Mesenchymal stem cell (in vitro differentiated cells and primary cell): ENCODE data around the gene WDR41.
A peak's percentile ranks its signal among the peaks of the same experiment; 100 is the strongest.

Experiments used
- DNase-seq: peaks from one replicate; pipeline ENCODE4 v3.0.0-alpha.2; 2013
- H2AFZ ChIP-seq: one replicate; pipeline ENCODE4 v1.6.1; 2013; ENCODE audit warnings: low read depth, mild to moderate bottlenecking, control low read depth, inconsistent platforms, low read length, moderate library complexity
- H2AK5ac ChIP-seq: 2 replicates; pipeline ENCODE4 v1.6.1; 2013; ENCODE audit warnings: low read length, moderate library complexity, mild to moderate bottlenecking, inconsistent platforms; ENCODE audit not compliant: severe bottlenecking
- H2BK120ac ChIP-seq: one replicate; pipeline ENCODE4 v1.6.1; 2013; ENCODE audit warnings: low read depth, mild to moderate bottlenecking, inconsistent platforms, low read length, moderate library complexity
- H2BK12ac ChIP-seq, 2 experiments: one replicate each; pipeline ENCODE4 v1.6.1; 2013; ENCODE audit warnings: inconsistent platforms in 2 of 2, low read length in 2 of 2, mild to moderate bottlenecking in 2 of 2, moderate library complexity in 2 of 2, control low read depth in 1 of 2
- H2BK15ac ChIP-seq: one replicate; pipeline ENCODE4 v1.6.1; 2013; ENCODE audit warnings: mild to moderate bottlenecking, low read depth, inconsistent platforms; ENCODE audit not compliant: poor library complexity, severe bottlenecking
- H2BK5ac ChIP-seq: 2 replicates; pipeline ENCODE4 v1.6.1; 2013; ENCODE audit warnings: low read depth, mild to moderate bottlenecking, low read length, control low read depth, inconsistent platforms; ENCODE audit not compliant: poor library complexity, severe bottlenecking
- H3K14ac ChIP-seq, 2 experiments: one replicate each; pipeline ENCODE4 v1.6.1; 2013; ENCODE audit warnings: inconsistent platforms in 2 of 2, low read length in 2 of 2, control low read depth in 1 of 2, mild to moderate bottlenecking in 1 of 2, moderate library complexity in 1 of 2
- H3K18ac ChIP-seq, 2 experiments: one replicate each; pipeline ENCODE4 v1.6.1; 2013; ENCODE audit warnings: inconsistent platforms in 2 of 2, low read length in 2 of 2, control low read depth in 1 of 2, low read depth in 1 of 2, mild to moderate bottlenecking in 1 of 2
- H3K23ac ChIP-seq, 2 experiments: one replicate each; pipeline ENCODE4 v1.6.1; 2013; ENCODE audit warnings: inconsistent platforms in 2 of 2, low read length in 2 of 2, mild to moderate bottlenecking in 2 of 2, moderate library complexity in 2 of 2, control low read depth in 1 of 2
- H3K27ac ChIP-seq: 2 replicates; pipeline ENCODE4 v1.5.1; 2013; ENCODE audit warnings: mild to moderate bottlenecking, moderate library complexity, low read length, control low read depth, inconsistent platforms; ENCODE audit not compliant: poor library complexity, severe bottlenecking
- H3K27me3 ChIP-seq, 2 experiments: 2 replicates each; pipeline versions ENCODE4 v1.6.1 to v1.7.0; 2013; ENCODE audit warnings: low read length in 2 of 2, mild to moderate bottlenecking in 2 of 2, moderate library complexity in 2 of 2, control low read depth in 1 of 2, inconsistent platforms in 1 of 2; ENCODE audit not compliant: control insufficient read depth in 1 of 2, insufficient read depth in 1 of 2
- H3K36me3 ChIP-seq, 2 experiments: 2 replicates each; pipeline versions ENCODE4 v1.6.1 to v1.7.0; 2013; ENCODE audit warnings: low read length in 2 of 2, control low read depth in 1 of 2, inconsistent platforms in 1 of 2, low read depth in 1 of 2, mild to moderate bottlenecking in 1 of 2; ENCODE audit not compliant: insufficient read depth in 2 of 2, control insufficient read depth in 1 of 2
- H3K4ac ChIP-seq, 2 experiments: one replicate each; pipeline ENCODE4 v1.6.1; 2013; ENCODE audit warnings: inconsistent platforms in 2 of 2, low read length in 2 of 2, mild to moderate bottlenecking in 2 of 2, moderate library complexity in 2 of 2, control low read depth in 1 of 2, low read depth in 1 of 2
- H3K4me1 ChIP-seq: 2 replicates; pipeline ENCODE4 v1.6.1; 2013; ENCODE audit warnings: low read depth, low read length, control low read depth; ENCODE audit not compliant: control insufficient read depth, insufficient read depth
- H3K4me2 ChIP-seq: 2 replicates; pipeline ENCODE4 v1.6.1; 2013; ENCODE audit warnings: low read length, mild to moderate bottlenecking, inconsistent platforms; ENCODE audit not compliant: poor library complexity, severe bottlenecking
- H3K4me3 ChIP-seq, 2 experiments: 2 replicates each; pipeline versions ENCODE4 v1.5.1 to v1.7.0; 2013; ENCODE audit warnings: low read length in 2 of 2, mild to moderate bottlenecking in 2 of 2, control low read depth in 1 of 2, low read depth in 1 of 2; ENCODE audit not compliant: insufficient read depth in 1 of 2
- H3K79me1 ChIP-seq: replicated peaks from 2 replicates; pipeline ENCODE4 v1.6.1; 2013; ENCODE audit warnings: mild to moderate bottlenecking, control low read depth, low read length, inconsistent platforms; ENCODE audit not compliant: poor library complexity, severe bottlenecking
- H3K9ac ChIP-seq: 2 replicates; pipeline ENCODE4 v1.7.0; 2013; ENCODE audit warnings: mild to moderate bottlenecking, low read length, moderate library complexity
- H3K9me3 ChIP-seq: 2 replicates; pipeline ENCODE4 v1.7.0; 2013; ENCODE audit warnings: mild to moderate bottlenecking, low read length; ENCODE audit not compliant: control insufficient read depth
- H4K8ac ChIP-seq: one replicate; pipeline ENCODE4 v1.6.1; 2013; ENCODE audit warnings: inconsistent platforms, mild to moderate bottlenecking, low read length, moderate library complexity
- H4K91ac ChIP-seq: one replicate; pipeline ENCODE4 v1.6.1; 2013; ENCODE audit warnings: mild to moderate bottlenecking, low read length, inconsistent platforms
- WGBS: methylation state at CpG from one replicate; pipeline ENCODE4 v1.1.7; 2013; ENCODE audit warnings: mixed read lengths; 5-methylcytosine and 5-hydroxymethylcytosine counted together

WDR41 gene

DNA sequence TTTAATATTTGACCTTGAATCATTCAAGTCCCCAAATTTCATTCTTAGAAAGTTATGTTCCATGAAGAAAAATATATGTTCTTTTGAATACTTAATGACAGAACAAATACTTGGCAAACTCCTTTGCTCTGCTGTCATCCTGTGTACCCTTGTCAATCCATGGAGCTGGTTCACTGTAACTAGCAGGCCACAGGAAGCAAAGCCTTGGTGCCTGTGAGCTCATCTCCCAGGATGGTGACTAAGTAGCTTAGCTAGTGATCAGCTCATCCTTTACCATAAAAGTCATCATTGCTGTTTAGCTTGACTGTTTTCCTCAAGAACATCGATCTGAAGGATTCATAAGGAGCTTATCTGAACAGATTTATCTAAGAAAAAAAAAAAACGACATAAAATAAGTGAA lies 65.4 kb downstream of the WDR41 start:
- Histone ChIP-seq H2BK120ac (no peak overlapping the region), H3K4me1 (no peaks in the 10 kb centered on the region), H3K9me3 (no peaks in the 10 kb centered on the region), H2AFZ (no peak overlapping the region), H2BK15ac (no peak overlapping the region), H3K27ac (no peak overlapping the region), H3K9ac (peak overlapping the region; percentile 47), H3K27me3 (no peaks in the 10 kb centered on the region), H3K18ac (no peak overlapping the region), H2BK5ac (no peak overlapping the region), H3K4me3 (no peak overlapping the region), H3K4ac (no peak overlapping the region), H2BK12ac (no peak overlapping the region), H2AK5ac (no peak overlapping the region), H3K4me2 (no peak overlapping the region), H4K91ac (no peak overlapping the region), H3K79me1 (no peaks in the 10 kb centered on the region), H3K36me3 (peaks cover 9 to 41% of the 10 kb centered on the region in 2 experiments), H3K23ac (no peak overlapping the region), H4K8ac (no peak overlapping the region), H3K14ac (no peak overlapping the region)
- DNase-seq, result peak; percentile 70
- WGBS, result 39% methylated on average over 2 of the region's 2 CpGs

DNA sequence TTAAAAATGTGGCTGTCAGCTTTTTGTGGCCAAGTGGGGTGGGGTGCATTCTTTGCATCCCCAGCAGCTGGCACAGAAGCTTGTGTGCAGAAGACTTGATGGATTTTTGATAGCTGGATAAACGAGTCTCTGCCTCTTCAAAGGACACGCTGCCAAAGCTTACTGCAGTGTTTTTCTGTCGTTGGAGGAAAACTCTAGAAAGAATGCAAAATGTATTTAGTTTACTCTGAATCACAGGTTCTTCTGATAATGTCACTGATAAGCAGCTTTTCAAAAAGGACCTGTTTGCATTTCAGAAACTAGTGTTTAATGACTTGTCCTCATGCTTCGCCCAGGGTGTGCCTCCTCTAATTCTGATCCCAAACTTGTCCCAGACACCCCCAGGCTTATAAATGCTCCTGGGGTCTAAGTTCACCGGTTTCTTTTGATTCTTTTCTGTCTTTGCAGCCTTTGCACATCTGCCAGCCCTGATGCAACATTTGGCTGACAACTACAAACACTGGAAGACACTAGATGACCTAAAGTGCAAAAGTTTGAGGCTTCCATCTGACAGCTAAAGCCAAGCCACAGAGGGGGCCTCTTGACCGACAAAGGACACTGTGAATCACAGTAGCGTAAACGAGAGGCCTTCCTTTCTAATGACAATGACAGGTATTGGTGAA lies 66.0 kb downstream of the WDR41 start:
- Histone ChIP-seq H2BK5ac (no peak overlapping the region), H3K79me1 (no peaks in the 10 kb centered on the region), H2BK15ac (no peak overlapping the region), H2BK120ac (no peak overlapping the region), H3K4ac (no peak overlapping the region), H3K36me3 (peaks cover 9 to 37% of the 10 kb centered on the region in 2 experiments), H3K18ac (no peak overlapping the region), H3K4me1 (no peaks in the 10 kb centered on the region), H2AFZ (no peak overlapping the region), H3K27me3 (no peaks in the 10 kb centered on the region), H3K9me3 (no peaks in the 10 kb centered on the region), H4K8ac (no peak overlapping the region), H4K91ac (no peak overlapping the region), H3K27ac (no peak overlapping the region), H3K9ac (peak overlapping the region; percentile 47), H3K23ac (no peak overlapping the region), H3K4me3 (no peak overlapping the region), H2BK12ac (no peak overlapping the region), H2AK5ac (no peak overlapping the region), H3K14ac (no peak overlapping the region), H3K4me2 (no peak overlapping the region)
- no peak for DNase-seq
- WGBS, result 52% methylated on average over 8 of the region's 8 CpGs

DNA sequence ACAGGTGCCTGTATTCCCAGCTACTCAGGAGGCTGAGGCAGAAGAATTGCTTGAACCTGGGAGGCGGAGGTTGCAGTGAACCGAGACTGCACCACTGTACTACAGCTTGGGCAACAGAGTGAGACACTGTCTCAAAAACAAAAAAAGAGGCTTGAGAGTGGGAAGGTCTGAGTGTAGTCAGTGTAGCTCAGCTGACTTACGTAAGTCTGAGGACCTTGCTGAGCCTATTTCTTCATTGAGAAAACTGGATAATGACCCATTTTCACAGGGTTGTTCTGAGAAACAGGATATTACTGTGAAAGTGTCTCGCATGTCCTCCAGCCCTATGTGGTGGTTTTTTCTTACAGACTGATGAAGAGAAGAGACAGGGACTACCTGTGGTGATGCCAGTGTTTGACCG lies 66.7 kb downstream of the WDR41 start:
- H3K9me3 ChIP-seq, result no peaks in the 10 kb centered on the region
- H3K27me3 ChIP-seq, result no peaks in the 10 kb centered on the region
- H2BK5ac ChIP-seq, result no peak overlapping the region
- DNase-seq, result no peak
- WGBS, result 99% methylated on average over 5 of the region's 5 CpGs
- H3K18ac ChIP-seq, result no peak overlapping the region
- H4K8ac ChIP-seq, result no peak overlapping the region
- H2AFZ ChIP-seq, result no peak overlapping the region
- H3K27ac ChIP-seq, result no peak overlapping the region
- H3K36me3 ChIP-seq, result peaks cover 9 to 33% of the 10 kb centered on the region in 2 experiments
- H2AK5ac ChIP-seq, result no peak overlapping the region
- H3K9ac ChIP-seq, result no peak overlapping the region
- no peaks in the 10 kb centered on the region for H3K79me1 ChIP-seq
- no peak overlapping the region for H3K4me3 ChIP-seq
- H3K14ac ChIP-seq, result no peak overlapping the region
- H4K91ac ChIP-seq, result no peak overlapping the region
- no peak overlapping the region for H3K4ac ChIP-seq
- no peak overlapping the region for H2BK120ac ChIP-seq
- H3K4me1 ChIP-seq, result no peaks in the 10 kb centered on the region
- no peak overlapping the region for H2BK15ac ChIP-seq
- H3K23ac ChIP-seq, result no peak overlapping the region
- no peak overlapping the region for H3K4me2 ChIP-seq
- H2BK12ac ChIP-seq, result no peak overlapping the region

DNA sequence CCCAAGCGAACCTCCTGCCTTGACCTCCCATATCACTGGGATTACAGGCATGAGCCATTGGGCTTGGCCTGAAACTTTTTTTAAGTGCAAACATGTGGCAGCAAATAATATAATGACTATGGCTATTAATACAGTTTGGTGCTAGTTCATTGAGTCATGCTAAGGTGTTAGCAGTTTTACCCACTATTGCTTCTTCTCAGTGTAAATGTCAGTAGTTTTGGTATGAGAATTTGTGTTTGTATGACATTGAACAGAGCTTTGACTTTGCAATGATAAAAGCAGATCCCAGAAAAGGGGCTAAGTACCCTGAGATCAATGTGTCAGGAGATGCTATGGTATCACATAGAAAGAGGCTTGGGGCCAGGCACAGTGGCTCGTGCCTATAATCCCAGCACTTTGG lies 67.2 kb downstream of the WDR41 start:
- DNase-seq, result no peak
- Histone ChIP-seq H3K27ac (no peak overlapping the region), H3K18ac (no peak overlapping the region), H2AFZ (no peak overlapping the region), H3K9me3 (no peaks in the 10 kb centered on the region), H3K4ac (no peak overlapping the region), H3K9ac (no peak overlapping the region), H2BK12ac (no peak overlapping the region), H3K14ac (no peak overlapping the region), H3K27me3 (no peaks in the 10 kb centered on the region), H2AK5ac (no peak overlapping the region), H3K36me3 (peaks cover 9 to 28% of the 10 kb centered on the region in 2 experiments), H2BK5ac (no peak overlapping the region), H2BK15ac (no peak overlapping the region), H3K79me1 (no peaks in the 10 kb centered on the region), H3K4me2 (no peak overlapping the region), H3K23ac (no peak overlapping the region), H3K4me1 (no peaks in the 10 kb centered on the region), H4K91ac (no peak overlapping the region), H2BK120ac (no peak overlapping the region), H3K4me3 (no peak overlapping the region), H4K8ac (no peak overlapping the region)
- 83% methylated on average over 2 of the region's 2 CpGs for WGBS
